Measurements from ENCODE around the gene TRIO.

Gene TRIO

DNA sequence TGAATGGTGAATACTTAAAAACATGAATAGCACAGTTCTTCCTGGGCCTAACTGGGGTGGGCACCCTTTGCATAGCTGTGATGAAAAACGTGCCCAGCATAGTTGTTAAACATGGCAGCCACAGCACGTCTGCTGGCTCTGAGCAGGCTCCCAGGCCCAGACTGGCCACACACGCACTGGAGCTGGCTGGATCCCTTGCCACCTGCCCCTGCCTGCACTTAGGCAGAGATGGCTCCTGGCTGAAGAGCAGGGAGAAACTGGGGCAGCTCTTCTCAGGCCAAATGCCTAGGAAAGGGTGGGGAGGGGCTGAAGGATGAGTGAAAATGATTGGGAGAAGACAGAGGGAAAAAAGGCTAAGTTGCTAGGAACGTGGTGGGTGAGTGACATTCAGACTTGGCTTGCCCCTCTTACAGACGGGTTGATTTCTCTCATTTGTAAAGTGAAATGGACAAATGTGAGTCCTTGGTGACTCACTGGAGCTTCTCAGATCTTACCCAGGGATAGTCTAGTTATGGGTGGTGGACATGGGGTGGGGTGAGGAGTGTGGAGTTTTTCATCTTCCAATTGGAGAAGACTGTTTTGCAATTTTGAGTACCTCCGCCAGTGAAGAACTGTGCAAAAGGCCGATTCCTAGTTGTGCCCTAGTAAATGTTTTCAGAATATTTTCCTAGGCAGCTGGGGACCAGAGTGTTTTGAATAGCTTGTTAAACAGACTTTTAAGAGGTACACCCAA, 42.4 kb downstream of the TRIO start:
- peaks cover 0 to 7% of the 10 kb centered on the region in 2 donors for H3K36me3 Mint-ChIP-seq
- no peaks in the 10 kb centered on the region for H3K27me3 Mint-ChIP-seq
- DNase-seq (no peak), ATAC-seq (replicated peaks) (no peak)
- H3K27ac Mint-ChIP-seq: no peak overlapping the region
- no peak overlapping the region for H3K4me3 Mint-ChIP-seq
- no peaks in the 10 kb centered on the region for H3K9me3 Mint-ChIP-seq
- H3K4me1 Mint-ChIP-seq: peaks cover 49 to 85% of the 10 kb centered on the region in 2 donors

DNA sequence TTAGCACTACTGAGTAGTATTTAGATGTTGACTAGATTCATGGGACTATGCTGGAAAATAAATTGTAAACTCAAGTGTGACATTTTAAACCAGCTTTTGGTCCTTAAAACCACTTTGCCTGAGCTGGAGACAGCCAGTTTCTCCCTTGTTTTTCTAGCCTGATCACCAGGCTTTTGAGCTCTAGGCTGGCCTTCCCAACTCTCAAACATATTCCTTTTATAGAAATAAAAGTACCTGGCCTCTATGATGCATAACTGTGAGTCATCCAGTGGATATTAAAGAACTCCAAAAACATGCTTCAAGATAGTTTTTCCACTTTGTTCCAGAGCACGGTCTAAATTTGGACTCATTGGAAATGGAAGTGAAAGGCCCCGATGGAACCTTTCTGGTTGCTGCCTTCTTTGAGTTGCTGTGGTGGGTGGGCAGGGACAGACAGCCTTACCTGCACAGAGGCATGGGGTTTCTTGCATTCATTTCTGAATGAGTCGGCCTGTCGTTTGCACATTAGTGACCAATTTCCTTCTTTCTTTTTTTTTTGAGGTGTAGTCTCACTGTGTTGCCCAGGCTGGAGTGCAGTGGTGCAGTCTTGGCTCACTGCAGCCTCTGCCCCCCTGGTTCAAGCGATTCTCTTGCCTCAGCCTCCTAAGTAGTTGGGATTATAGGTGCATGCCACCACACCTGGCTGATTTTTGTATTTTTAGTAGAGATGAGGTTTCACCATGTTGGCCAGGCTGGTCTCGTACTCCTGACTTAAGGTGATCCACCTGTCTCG, 43.1 kb downstream of the TRIO start:
- Mint-ChIP-seq H3K4me3 (peak overlapping the region; percentile 8 to 23), H3K27me3 (no peaks in the 10 kb centered on the region), H3K4me1 (peaks cover 51 to 89% of the 10 kb centered on the region in 2 donors), H3K27ac (peak overlapping the region; percentile 71), H3K9me3 (no peaks in the 10 kb centered on the region), H3K36me3 (peaks cover 0 to 7% of the 10 kb centered on the region in 2 donors)
- no peak for DNase-seq
- peak in 1 of 2 donors; percentile 36 for ATAC-seq (replicated peaks)

DNA sequence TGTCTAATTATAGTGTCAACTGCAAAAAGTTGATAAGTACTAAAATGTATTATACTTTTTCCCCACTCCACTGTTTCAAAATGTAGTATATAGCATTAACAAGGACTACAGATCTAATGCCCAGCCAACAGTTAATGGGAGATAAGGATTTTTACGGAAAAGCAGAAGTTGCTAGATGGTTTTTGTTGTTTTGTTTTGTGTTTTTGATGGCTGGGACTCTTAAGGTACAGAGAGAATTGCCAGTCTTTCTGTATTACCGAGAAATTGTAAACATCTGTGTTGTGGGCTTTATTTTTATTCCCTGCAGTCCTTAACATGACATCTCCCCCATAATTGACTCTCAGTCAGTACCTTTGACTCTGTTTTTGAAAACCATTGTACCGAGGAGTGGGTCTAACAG, 44.0 kb downstream of the TRIO start:
- H3K27ac Mint-ChIP-seq: no peak overlapping the region

DNA sequence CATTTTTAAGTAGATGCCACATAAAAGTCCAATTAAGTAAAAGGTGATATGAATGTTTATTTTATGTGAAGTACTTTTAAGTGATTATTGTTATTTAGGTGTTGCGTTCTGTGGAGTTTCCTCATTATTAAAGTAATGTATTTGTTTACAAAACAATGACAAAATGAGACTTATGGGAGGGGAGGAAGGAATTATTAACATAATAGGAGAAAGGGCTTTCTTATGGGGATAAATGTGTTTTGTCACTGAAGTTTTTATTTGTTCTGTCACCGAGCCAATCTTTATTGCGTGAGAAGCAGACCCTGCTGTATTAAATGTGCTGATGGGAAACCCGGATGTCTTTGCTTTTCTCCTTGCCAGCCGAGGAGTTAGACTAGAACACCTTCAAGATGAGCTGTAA, 44.5 kb downstream of the TRIO start:
- no peak overlapping the region for H3K4me3 Mint-ChIP-seq
- ATAC-seq (replicated peaks): no peak
- H3K9me3 Mint-ChIP-seq: no peaks in the 10 kb centered on the region
- H3K27me3 Mint-ChIP-seq: no peaks in the 10 kb centered on the region
- peaks cover 2 to 4% of the 10 kb centered on the region in 2 donors for H3K36me3 Mint-ChIP-seq
- DNase-seq: no peak
- no peak overlapping the region for H3K27ac Mint-ChIP-seq
- peaks cover 44 to 82% of the 10 kb centered on the region in 2 donors for H3K4me1 Mint-ChIP-seq

More for the DNA sequence above, 44.0 kb downstream of the TRIO start:
- Mint-ChIP-seq H3K36me3 (peaks cover 1 to 4% of the 10 kb centered on the region in 2 donors), H3K4me3 (no peak overlapping the region), H3K9me3 (no peaks in the 10 kb centered on the region), H3K4me1 (peaks cover 46 to 83% of the 10 kb centered on the region in 2 donors), H3K27me3 (no peaks in the 10 kb centered on the region)
- no peak for ATAC-seq (replicated peaks)
- no peak for DNase-seq

DNA sequence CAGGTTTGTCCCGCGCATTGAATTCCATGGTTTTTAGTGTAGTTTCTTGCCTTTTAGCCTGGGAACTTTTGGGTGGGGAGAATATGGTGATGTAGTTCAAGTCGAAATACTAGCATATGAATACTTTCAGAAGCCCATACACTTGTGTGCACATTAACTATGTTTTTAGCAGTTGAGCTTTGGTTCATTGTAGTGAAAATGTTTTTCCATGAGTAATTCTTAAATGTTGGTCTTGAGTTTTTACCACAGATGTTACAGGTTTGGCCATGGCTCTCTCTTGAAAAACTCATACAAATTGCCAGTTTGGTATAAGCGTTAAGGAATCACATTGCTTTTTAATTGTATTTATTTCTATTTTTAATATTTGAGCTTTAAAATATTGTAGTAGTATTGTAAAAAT, 45.6 kb downstream of the TRIO start:
- Mint-ChIP-seq H3K4me3 (no peak overlapping the region), H3K27ac (no peak overlapping the region), H3K27me3 (no peaks in the 10 kb centered on the region), H3K9me3 (no peaks in the 10 kb centered on the region), H3K4me1 (peaks cover 40 to 74% of the 10 kb centered on the region in 2 donors), H3K36me3 (peaks cover 0 to 2% of the 10 kb centered on the region in 2 donors)
- DNase-seq: no peak
- ATAC-seq (replicated peaks): no peak

DNA sequence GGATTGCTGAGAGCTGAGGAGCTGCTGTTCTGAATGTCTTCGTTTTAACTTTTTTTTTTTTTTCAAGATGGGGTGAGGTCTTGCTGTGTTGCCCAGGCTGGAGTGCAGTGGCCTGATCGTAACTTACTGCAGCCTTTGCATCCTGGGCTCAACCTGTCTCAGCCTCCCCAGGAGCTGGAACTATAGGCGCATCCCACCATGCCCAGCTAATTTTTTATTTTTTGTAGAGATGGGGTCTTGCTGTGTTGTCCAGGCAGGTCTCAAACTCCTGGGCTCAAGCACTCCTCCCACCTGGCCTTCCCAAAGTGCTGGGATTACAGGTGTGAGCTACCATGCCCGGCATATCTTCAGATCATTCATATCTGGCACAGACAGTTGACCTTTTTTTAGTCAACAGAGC, 46.5 kb downstream of the TRIO start:
- H3K27ac Mint-ChIP-seq: no peak overlapping the region
- ATAC-seq (replicated peaks): no peak
- no peak overlapping the region for H3K4me3 Mint-ChIP-seq
- H3K27me3 Mint-ChIP-seq: no peaks in the 10 kb centered on the region
- peaks cover 0 to 5% of the 10 kb centered on the region in 2 donors for H3K36me3 Mint-ChIP-seq
- no peak for DNase-seq
- no peaks in the 10 kb centered on the region for H3K9me3 Mint-ChIP-seq
- H3K4me1 Mint-ChIP-seq: peaks cover 41 to 68% of the 10 kb centered on the region in 2 donors

DNA sequence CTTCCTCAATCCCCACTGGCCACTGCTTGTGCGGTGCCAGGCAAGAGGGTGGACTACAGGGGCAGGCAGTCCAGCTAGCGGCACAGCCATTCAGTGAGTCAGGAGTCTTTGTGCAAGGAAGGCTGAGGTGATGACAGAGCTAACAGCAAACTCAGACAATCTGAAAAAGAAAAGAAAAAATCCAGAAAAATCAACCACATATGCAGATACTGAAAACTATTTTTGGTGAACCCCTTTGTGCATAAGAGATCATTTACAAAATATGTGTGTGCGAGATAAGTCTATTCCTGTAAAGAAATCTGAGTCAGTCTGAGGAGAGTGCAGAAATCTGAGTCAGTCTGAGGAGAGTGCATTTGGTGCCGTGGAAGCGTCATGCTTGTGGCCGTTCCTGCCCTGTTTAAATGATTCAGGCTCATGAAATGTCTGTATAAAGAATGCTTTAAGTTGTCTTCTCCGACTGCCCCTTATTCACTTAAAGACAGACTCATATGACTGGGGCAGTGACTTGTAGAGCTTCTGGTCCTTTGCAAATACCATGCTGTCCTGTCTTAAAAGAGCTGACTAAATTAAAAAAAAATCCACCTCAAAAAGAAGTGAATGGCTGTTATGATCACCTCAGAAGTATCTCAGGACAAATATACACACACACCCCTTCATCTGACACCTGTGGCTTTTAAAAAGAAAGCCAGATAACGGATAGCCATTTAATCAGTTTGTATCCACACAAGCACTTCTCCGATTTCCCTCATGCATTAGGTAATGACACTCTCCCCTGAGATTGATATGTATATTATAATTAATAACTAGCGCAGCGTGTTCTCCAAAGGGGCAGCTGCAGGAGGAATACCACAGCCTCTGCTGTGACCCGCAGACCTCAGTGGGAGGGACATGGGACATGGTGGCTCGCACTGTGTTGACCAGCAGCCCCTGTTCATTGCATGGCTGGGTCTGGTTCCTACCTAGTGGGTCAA, 47.3 kb downstream of the TRIO start:
- Mint-ChIP-seq H3K27me3 (no peaks in the 10 kb centered on the region), H3K36me3 (peaks cover 2 to 5% of the 10 kb centered on the region in 2 donors), H3K4me3 (no peak overlapping the region), H3K27ac (no peak overlapping the region), H3K4me1 (peaks cover 34 to 66% of the 10 kb centered on the region in 2 donors), H3K9me3 (no peaks in the 10 kb centered on the region)
- no peak for DNase-seq
- no peak for ATAC-seq (replicated peaks)

DNA sequence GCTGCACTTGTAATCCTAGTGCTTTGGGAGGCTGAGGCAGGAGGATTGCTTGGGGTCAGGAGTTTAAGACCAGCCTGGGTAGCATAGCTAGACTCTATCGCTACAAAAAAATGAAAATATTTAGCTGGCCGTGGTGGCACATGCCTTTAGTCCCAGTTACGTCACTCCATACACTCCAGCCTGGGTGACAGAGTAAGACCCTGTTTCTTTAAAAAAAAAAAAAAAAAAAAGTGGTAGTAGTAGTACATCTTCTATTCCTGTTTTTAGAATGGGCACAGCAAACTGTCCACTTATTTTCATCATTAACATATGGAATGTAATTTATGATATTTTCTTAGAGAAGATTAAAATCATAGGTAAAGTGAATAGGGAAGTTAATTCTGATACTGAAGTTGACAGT, 48.2 kb downstream of the TRIO start:
- H3K27me3 Mint-ChIP-seq: no peaks in the 10 kb centered on the region
- no peak overlapping the region for H3K27ac Mint-ChIP-seq
- no peak for DNase-seq
- peaks cover 32 to 66% of the 10 kb centered on the region in 2 donors for H3K4me1 Mint-ChIP-seq
- no peaks in the 10 kb centered on the region for H3K9me3 Mint-ChIP-seq
- H3K36me3 Mint-ChIP-seq: peaks cover 4 to 5% of the 10 kb centered on the region in 2 donors
- ATAC-seq (replicated peaks): no peak
- no peak overlapping the region for H3K4me3 Mint-ChIP-seq

DNA sequence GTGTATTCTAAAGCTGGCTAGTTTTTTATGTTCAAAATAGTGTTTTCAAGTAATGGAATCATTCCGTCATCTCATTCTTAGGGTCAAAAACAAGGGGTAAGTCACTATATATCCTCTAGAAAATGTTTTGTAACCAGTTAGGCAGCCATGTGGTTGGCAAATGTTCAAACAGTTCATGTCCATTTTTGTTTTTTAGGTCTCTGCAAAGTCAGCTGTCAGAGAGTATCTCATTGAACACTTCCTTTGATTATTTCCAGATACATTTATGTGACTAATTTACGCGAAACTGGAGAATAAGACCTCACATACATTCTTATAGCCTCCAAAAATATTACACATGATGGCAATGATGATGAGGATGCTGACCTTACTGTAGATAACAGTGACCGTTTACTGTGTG, 50.4 kb downstream of the TRIO start:
- peaks cover 5 to 10% of the 10 kb centered on the region in 2 donors for H3K36me3 Mint-ChIP-seq
- H3K27me3 Mint-ChIP-seq: no peaks in the 10 kb centered on the region
- ATAC-seq (replicated peaks) (no peak), DNase-seq (no peak)
- H3K4me3 Mint-ChIP-seq: no peak overlapping the region
- no peak overlapping the region for H3K27ac Mint-ChIP-seq
- peaks cover 26 to 61% of the 10 kb centered on the region in 2 donors for H3K4me1 Mint-ChIP-seq
- H3K9me3 Mint-ChIP-seq: no peaks in the 10 kb centered on the region

DNA sequence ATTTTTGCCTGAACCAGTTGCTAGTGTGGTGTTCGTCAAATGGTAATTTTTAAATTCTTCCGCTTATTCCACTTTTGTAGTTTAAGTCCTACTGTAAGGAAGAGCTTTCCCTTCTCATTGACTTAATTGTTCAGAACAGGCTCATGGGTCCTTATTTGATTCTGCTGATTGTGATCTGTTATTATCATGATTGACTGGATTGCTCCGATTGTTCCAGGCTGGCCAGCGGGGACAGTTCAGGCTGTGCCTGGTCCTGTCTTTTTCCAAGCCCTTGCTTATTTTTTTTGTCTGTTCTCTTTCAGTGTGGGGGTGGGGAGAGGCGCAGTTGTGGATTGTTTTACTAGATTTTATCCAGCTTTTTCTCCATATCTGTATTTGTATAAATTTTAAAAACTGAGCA, 52.4 kb downstream of the TRIO start:
- Mint-ChIP-seq H3K27me3 (no peaks in the 10 kb centered on the region), H3K4me1 (peaks cover 29 to 55% of the 10 kb centered on the region in 2 donors), H3K4me3 (no peak overlapping the region), H3K27ac (no peak overlapping the region), H3K36me3 (peaks cover 5 to 10% of the 10 kb centered on the region in 2 donors), H3K9me3 (no peaks in the 10 kb centered on the region)
- DNase-seq: no peak
- ATAC-seq (replicated peaks): no peak

DNA sequence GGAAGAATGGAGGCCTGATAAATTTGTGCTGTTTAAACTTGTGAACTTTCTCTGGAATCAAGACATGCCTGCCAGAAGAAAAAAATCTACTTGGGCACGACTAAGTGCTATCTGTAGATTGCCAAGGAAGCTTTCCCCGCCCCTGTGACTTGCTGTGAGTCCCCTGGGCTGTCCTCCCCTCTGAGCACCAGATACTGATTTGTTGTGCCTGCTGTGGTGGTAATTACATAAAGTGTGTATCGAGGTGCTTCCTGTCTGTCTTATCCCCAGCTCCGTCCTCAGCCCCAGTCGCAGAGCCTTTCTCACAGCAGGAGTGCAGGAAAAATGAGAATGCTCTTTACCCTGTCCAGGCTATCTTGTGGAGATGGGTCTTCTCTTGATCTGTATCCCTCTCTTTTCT, 53.9 kb downstream of the TRIO start:
- DNase-seq (no peak), ATAC-seq (replicated peaks) (no peak)
- Mint-ChIP-seq H3K9me3 (no peaks in the 10 kb centered on the region), H3K27ac (no peak overlapping the region), H3K4me1 (peaks cover 30 to 57% of the 10 kb centered on the region in 2 donors), H3K4me3 (no peak overlapping the region), H3K27me3 (no peaks in the 10 kb centered on the region), H3K36me3 (peaks cover 5 to 10% of the 10 kb centered on the region in 2 donors)

DNA sequence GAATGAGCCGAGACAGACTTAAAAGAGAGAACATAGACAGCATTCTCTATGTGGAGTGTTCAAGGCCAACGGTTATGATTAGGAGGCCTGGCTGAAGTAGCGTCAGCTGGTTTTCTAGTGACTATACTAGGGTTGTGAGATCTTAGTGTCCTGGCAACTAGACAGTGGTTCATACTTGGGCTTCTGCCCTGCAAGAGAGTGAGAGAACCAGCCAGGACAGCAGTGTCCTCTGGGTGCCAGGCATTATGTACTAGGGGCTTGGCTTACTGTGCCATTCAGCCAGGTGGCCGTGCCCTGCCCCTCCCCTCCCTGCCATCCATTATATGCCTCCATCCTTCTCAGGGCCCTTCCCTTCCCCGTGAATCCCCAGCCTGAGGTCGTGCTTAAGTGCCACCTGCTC, 56.8 kb downstream of the TRIO start:
- DNase-seq (no peak), ATAC-seq (replicated peaks) (no peak)
- H3K9me3 Mint-ChIP-seq: no peaks in the 10 kb centered on the region
- H3K27ac Mint-ChIP-seq: peak overlapping the region; percentile 15
- peaks cover 0 to 10% of the 10 kb centered on the region in 2 donors for H3K36me3 Mint-ChIP-seq
- no peaks in the 10 kb centered on the region for H3K27me3 Mint-ChIP-seq
- H3K4me1 Mint-ChIP-seq: peaks cover 43 to 75% of the 10 kb centered on the region in 2 donors
- no peak overlapping the region for H3K4me3 Mint-ChIP-seq

DNA sequence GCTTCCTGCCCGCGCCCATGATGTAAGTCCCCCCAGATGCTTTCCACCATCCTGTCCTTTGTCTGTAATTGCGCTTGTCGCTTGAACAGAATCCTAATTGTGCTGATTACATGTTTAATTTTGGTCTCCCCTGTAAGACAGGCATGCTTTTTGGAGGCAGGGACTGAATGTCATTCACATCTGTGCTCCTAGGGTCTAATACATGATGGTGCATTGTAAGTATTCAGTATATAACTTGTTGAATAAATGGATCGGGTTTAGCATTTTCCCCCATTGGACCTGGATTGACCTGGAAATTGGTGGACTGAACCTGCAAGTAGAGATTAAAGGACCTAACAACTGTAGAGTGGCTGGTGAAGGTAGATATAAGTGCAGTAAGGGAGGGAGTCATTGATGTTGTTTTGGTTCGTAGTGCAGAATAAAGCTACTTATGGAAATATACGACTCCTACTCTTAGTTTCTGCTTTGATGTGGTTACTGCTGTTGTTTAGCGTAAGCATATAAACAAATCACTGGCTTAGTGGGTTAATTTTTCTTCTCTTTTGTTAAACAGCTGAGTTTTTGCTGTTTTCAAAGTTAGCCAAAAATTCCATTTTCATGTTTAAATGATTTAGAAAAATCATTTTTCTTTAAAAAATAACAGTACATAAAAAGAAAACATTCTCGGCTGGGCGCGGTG, 57.3 kb downstream of the TRIO start:
- no peaks in the 10 kb centered on the region for H3K27me3 Mint-ChIP-seq
- H3K27ac Mint-ChIP-seq: peak overlapping the region; percentile 15
- H3K36me3 Mint-ChIP-seq: peaks cover 0 to 9% of the 10 kb centered on the region in 2 donors
- no peaks in the 10 kb centered on the region for H3K9me3 Mint-ChIP-seq
- H3K4me3 Mint-ChIP-seq: no peak overlapping the region
- ATAC-seq (replicated peaks) (no peak), DNase-seq (no peak)
- H3K4me1 Mint-ChIP-seq: peaks cover 46 to 74% of the 10 kb centered on the region in 2 donors

Measured in stimulated activated naive B cell treated with anti-CD40 and anti-IgM and Interleukin-4, amounts not matched to agents 10 μg/mL and 1 μg/mL and 100 μg/mL, for 72 hours (primary cell).